ENCODE results near the gene FNDC4. TPM values are rescaled to one million over a fixed set of nuclear protein-coding genes. Genes with fewer than 3 reads are reported as not detected.

Gene FNDC4
- total RNA-seq, 1 donor from 2014 or later: not detected

- ATAC-seq (ENCODE audit: low read depth) (no peak), DNase-seq (no peak)
- ChIA-PET CTCF (no interaction called here), POLR2A (no interaction called here)
- Mint-ChIP-seq H3K4me1 (no peaks in the 10 kb centered on the region), H3K36me3 (ENCODE audit: low read depth) (peaks cover 30% of the 10 kb centered on the region), H3K27ac (no peak overlapping the region), H3K27me3 (no peaks in the 10 kb centered on the region), H3K4me3 (no peak overlapping the region), H3K9me3 (no peaks in the 10 kb centered on the region)
- TF ChIP-seq, protein P1, sequence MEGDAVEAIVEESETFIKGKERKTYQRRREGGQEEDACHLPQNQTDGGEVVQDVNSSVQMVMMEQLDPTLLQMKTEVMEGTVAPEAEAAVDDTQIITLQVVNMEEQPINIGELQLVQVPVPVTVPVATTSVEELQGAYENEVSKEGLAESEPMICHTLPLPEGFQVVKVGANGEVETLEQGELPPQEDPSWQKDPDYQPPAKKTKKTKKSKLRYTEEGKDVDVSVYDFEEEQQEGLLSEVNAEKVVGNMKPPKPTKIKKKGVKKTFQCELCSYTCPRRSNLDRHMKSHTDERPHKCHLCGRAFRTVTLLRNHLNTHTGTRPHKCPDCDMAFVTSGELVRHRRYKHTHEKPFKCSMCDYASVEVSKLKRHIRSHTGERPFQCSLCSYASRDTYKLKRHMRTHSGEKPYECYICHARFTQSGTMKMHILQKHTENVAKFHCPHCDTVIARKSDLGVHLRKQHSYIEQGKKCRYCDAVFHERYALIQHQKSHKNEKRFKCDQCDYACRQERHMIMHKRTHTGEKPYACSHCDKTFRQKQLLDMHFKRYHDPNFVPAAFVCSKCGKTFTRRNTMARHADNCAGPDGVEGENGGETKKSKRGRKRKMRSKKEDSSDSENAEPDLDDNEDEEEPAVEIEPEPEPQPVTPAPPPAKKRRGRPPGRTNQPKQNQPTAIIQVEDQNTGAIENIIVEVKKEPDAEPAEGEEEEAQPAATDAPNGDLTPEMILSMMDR (IDR thresholded peaks at IDR 0.05): no peak
- intact Hi-C loops (cut with micrococcal nuclease): no loop called here
These were observed 23.0 kb downstream of the FNDC4 start for GRCh38 chr2:27471961-27472360.

GRCh38 chr2:27464443-27464842 is 30.6 kb downstream of the FNDC4 start:
- Mint-ChIP-seq H3K36me3 (ENCODE audit: low read depth) (peaks cover 5% of the 10 kb centered on the region), H3K9me3 (no peaks in the 10 kb centered on the region), H3K27ac (no peak overlapping the region), H3K27me3 (no peaks in the 10 kb centered on the region), H3K4me3 (no peak overlapping the region), H3K4me1 (no peaks in the 10 kb centered on the region)
- ChIA-PET CTCF (no interaction called here), POLR2A (no interaction called here)
- intact Hi-C loops (cut with micrococcal nuclease): no loop called here
- ATAC-seq (ENCODE audit: low read depth): no peak
- TF ChIP-seq, protein P1 (IDR thresholded peaks at IDR 0.05): no peak
- DNase-seq: no peak

- Mint-ChIP-seq H3K4me1 (no peaks in the 10 kb centered on the region), H3K27ac (no peak overlapping the region), H3K27me3 (no peaks in the 10 kb centered on the region), H3K36me3 (ENCODE audit: low read depth) (peaks cover 19% of the 10 kb centered on the region), H3K4me3 (no peak overlapping the region), H3K9me3 (no peaks in the 10 kb centered on the region)
- TF ChIP-seq, protein P1 (IDR thresholded peaks at IDR 0.05): no peak
- intact Hi-C loops (cut with micrococcal nuclease): no loop called here
- ATAC-seq (ENCODE audit: low read depth): no peak
- no peak for DNase-seq
- ChIA-PET CTCF (no interaction called here), POLR2A (no interaction called here)
These were observed 33.9 kb downstream of the FNDC4 start for GRCh38 chr2:27461118-27461517.

GRCh38 chr2:27453968-27454367 is 41.0 kb downstream of the FNDC4 start:
- DNase-seq (no peak), ATAC-seq (ENCODE audit: low read depth) (no peak)
- Mint-ChIP-seq H3K9me3 (no peaks in the 10 kb centered on the region), H3K36me3 (ENCODE audit: low read depth) (peaks cover 41% of the 10 kb centered on the region), H3K4me1 (no peaks in the 10 kb centered on the region), H3K27ac (no peak overlapping the region), H3K4me3 (no peak overlapping the region), H3K27me3 (no peaks in the 10 kb centered on the region)
- CTCF ChIA-PET: no interaction called here
- POLR2A ChIA-PET: no interaction called here
- TF ChIP-seq, protein P1 (IDR thresholded peaks at IDR 0.05): no peak
- intact Hi-C loops (cut with micrococcal nuclease): no loop called here

GRCh38 chr2:27451095-27451494 is 43.9 kb downstream of the FNDC4 start:
- TF ChIP-seq, protein P1 (IDR thresholded peaks at IDR 0.05): no peak
- CTCF ChIA-PET: no interaction called here
- ATAC-seq (ENCODE audit: low read depth) (no peak), DNase-seq (no peak)
- peaks cover 46% of the 10 kb centered on the region for H3K36me3 Mint-ChIP-seq (ENCODE audit: low read depth)
- no peaks in the 10 kb centered on the region for H3K27me3 Mint-ChIP-seq
- POLR2A ChIA-PET: no interaction called here
- H3K4me1 Mint-ChIP-seq: no peaks in the 10 kb centered on the region
- no peaks in the 10 kb centered on the region for H3K9me3 Mint-ChIP-seq
- intact Hi-C loops (cut with micrococcal nuclease): no loop called here
- no peak overlapping the region for H3K27ac Mint-ChIP-seq
- H3K4me3 Mint-ChIP-seq: no peak overlapping the region
